HUDEP-2 (cell line): ENCODE results near the gene LIPN.
A peak's percentile ranks its signal among the peaks of the same experiment; 100 is the strongest.
"Not testable (repeated sequence)": the region's sequence is repeated elsewhere in the genome, so short reads cannot be mapped to it uniquely, and the experiment has no call there.

Source experiments
- DNase-seq, 76 experiments: peaks; one replicate each; lab custom pipeline; 2025; ENCODE audit not compliant: unreplicated experiment in 76 of 76; lab: John Stamatoyannopoulos, UW

LIPN gene

GRCh38 chr10:88759366-88760101, at the start of gene LIPN:
Gene LIPN (plus strand): TSS chr10:88760020. CDS start chr10:88761406, 1,386 bp downstream.
- peak in 1 of 76 experiments; percentile 3 for DNase-seq

GRCh38 chr10:88715517-88715916, 44.3 kb upstream of the LIPN start:
- DNase-seq: no peak

GRCh38 chr10:88721392-88721791, 38.4 kb upstream of the LIPN start:
- DNase-seq: no peak

GRCh38 chr10:88725798-88726197, 34.0 kb upstream of the LIPN start:
- DNase-seq: no peak

GRCh38 chr10:88728107-88728763, 31.6 kb upstream of the LIPN start:
- DNase-seq: peak in 52 of 76 experiments; percentile 3 to 81 (median 24)

- no peak for DNase-seq
Measured at GRCh38 chr10:88730864-88731263, 29.0 kb upstream of the LIPN start.

GRCh38 chr10:88731296-88731695, 28.5 kb upstream of the LIPN start:
- peak in 4 of 76 experiments; percentile 5 to 36 (median 10) for DNase-seq

GRCh38 chr10:88733215-88733614, 26.6 kb upstream of the LIPN start:
- DNase-seq: no peak

GRCh38 chr10:88735661-88736060, 24.2 kb upstream of the LIPN start:
- no peak for DNase-seq

GRCh38 chr10:88741921-88742320, 17.9 kb upstream of the LIPN start:
- not testable (repeated sequence) for DNase-seq

- DNase-seq: no peak
Measured at GRCh38 chr10:88742448-88742847, 17.4 kb upstream of the LIPN start.

GRCh38 chr10:88744002-88744401, 15.8 kb upstream of the LIPN start:
- no peak for DNase-seq

GRCh38 chr10:88745633-88746032, 14.2 kb upstream of the LIPN start:
- DNase-seq: no peak

GRCh38 chr10:88754287-88754686, 5.5 kb upstream of the LIPN start:
- DNase-seq: peak in 3 of 76 experiments; percentile 3 to 19 (median 14)

- no peak for DNase-seq
Measured at GRCh38 chr10:88755753-88756152, 4.1 kb upstream of the LIPN start.

GRCh38 chr10:88756660-88757059, 3.2 kb upstream of the LIPN start:
- no peak for DNase-seq

- no peak for DNase-seq
Measured at GRCh38 chr10:88762906-88763305, 3.1 kb downstream of the LIPN start.

GRCh38 chr10:88763441-88763840, 3.6 kb downstream of the LIPN start:
- no peak for DNase-seq

GRCh38 chr10:88764110-88764509, 4.3 kb downstream of the LIPN start:
- DNase-seq: no peak

GRCh38 chr10:88765816-88766215, 6.0 kb downstream of the LIPN start:
- DNase-seq: no peak

- no peak for DNase-seq
Measured at GRCh38 chr10:88769384-88769783, 9.6 kb downstream of the LIPN start.

- DNase-seq: no peak
Measured at GRCh38 chr10:88781206-88781605, 21.4 kb downstream of the LIPN start.
